Neural progenitor cell (in vitro differentiated cells): ENCODE measurements around the gene LYST. TPM values are rescaled to one million over a fixed set of nuclear protein-coding genes. Genes with fewer than 3 reads are reported as not detected.

Source experiments
- DNase-seq: peaks from one replicate; pipeline ENCODE4 v3.0.0-alpha.2; 2016; ENCODE audit warnings: low spot score
- H2AFZ ChIP-seq: fragments of 200-600 bp; sonication (generic); replicated peaks from 2 replicates; pipeline ENCODE4 v1.6.1; 2016; ENCODE audit warnings: antibody characterized with exemption
- H3F3A ChIP-seq: fragments of 200-600 bp; sonication (generic); 2 replicates; pipeline ENCODE4 v1.6.1; 2016; ENCODE audit warnings: antibody characterized with exemption, low read depth
- H3K27ac ChIP-seq: fragments of 200-600 bp; sonication (generic); 2 replicates; pipeline ENCODE4 v1.5.1; 2016; ENCODE audit warnings: mild to moderate bottlenecking
- H3K27me3 ChIP-seq: fragments of 200-600 bp; sonication (generic); 2 replicates; pipeline ENCODE4 v1.6.1; 2016; ENCODE audit warnings: mild to moderate bottlenecking, moderate library complexity
- H3K36me3 ChIP-seq: fragments of 200-600 bp; sonication (generic); 2 replicates; pipeline ENCODE4 v1.5.1; 2016
- H3K4me1 ChIP-seq: fragments of 200-600 bp; sonication (generic); 2 replicates; pipeline ENCODE4 v1.6.1; 2016; ENCODE audit warnings: mixed run types
- H3K4me2 ChIP-seq: fragments of 200-600 bp; sonication (generic); 2 replicates; pipeline ENCODE4 v1.6.1; 2016
- H3K4me3 ChIP-seq: fragments of 200-600 bp; sonication (generic); 2 replicates; pipeline ENCODE4 v1.5.1; 2016
- H3K79me2 ChIP-seq: fragments of 200-600 bp; sonication (generic); 2 replicates; pipeline ENCODE4 v1.6.1; 2016; ENCODE audit warnings: low read depth
- H3K9ac ChIP-seq: fragments of 200-600 bp; sonication (generic); 2 replicates; pipeline ENCODE4 v1.6.1; 2016
- H3K9me3 ChIP-seq: fragments of 200-600 bp; sonication (generic); 2 replicates; pipeline ENCODE4 v1.5.1; 2016; ENCODE audit warnings: low read depth
- H4K20me1 ChIP-seq: fragments of 200-600 bp; sonication (generic); 2 replicates; pipeline ENCODE4 v1.6.1; 2016; ENCODE audit warnings: low read depth
- H3K27ac Mint-ChIP-seq: 3 replicates; pipeline ENCODE4 v1.8.0; 2021; ENCODE audit warnings: mixed read lengths
- H3K27me3 Mint-ChIP-seq: 2 replicates; pipeline ENCODE4 v1.8.0; 2022; ENCODE audit warnings: low read depth, mild to moderate bottlenecking, inconsistent platforms, moderate library complexity, mixed read lengths; ENCODE audit not compliant: insufficient read depth
- H3K36me3 Mint-ChIP-seq: 3 replicates; pipeline ENCODE4 v1.8.0; 2021; ENCODE audit warnings: mixed read lengths
- H3K4me1 Mint-ChIP-seq: 3 replicates; pipeline ENCODE4 v1.8.0; 2021; ENCODE audit warnings: mixed read lengths
- H3K4me3 Mint-ChIP-seq: 3 replicates; pipeline ENCODE4 v1.8.0; 2021; ENCODE audit warnings: mild to moderate bottlenecking, moderate library complexity, mixed read lengths
- H3K9me3 Mint-ChIP-seq: 3 replicates; pipeline ENCODE4 v1.8.0; 2020; ENCODE audit warnings: mixed read lengths
- CTCF ChIP-seq: fragments of 200-600 bp; sonication (generic); IDR thresholded peaks from 2 replicates; pipeline ENCODE4 v1.5.1; 2017; ENCODE audit warnings: antibody characterized with exemption, mild to moderate bottlenecking
- EZH2 ChIP-seq: fragments of 200-600 bp; sonication (generic); IDR thresholded peaks from 2 replicates; pipeline ENCODE4 v1.6.1; 2017; ENCODE audit warnings: antibody characterized with exemption, mild to moderate bottlenecking, moderate library complexity
- EZH2phosphoT487 ChIP-seq: fragments of 200-600 bp; sonication (generic); IDR thresholded peaks from 2 replicates; pipeline ENCODE4 v1.6.1; 2017; ENCODE audit warnings: antibody characterized with exemption
- total RNA-seq: library from RNA; depleted of rRNA; stranded (reverse); fragments of >200 nt; gene quantifications from 2 replicates; pipeline ENCODE4 v1.2.3, GENCODE V29; 2015; ENCODE audit warnings: low replicate concordance

The LYST gene
- total RNA-seq, 1 donor from 2014 or later = 0.82 TPM

- peak overlapping the region; percentile 84 for H3K4me3 Mint-ChIP-seq
- Histone ChIP-seq H2AFZ (peak overlapping the region; percentile 78), H3K4me3 (peak overlapping the region; percentile 57), H3K4me1 (peaks cover 35% of the 10 kb centered on the region), H3K9me3 (no peaks in the 10 kb centered on the region), H3K4me2 (peak overlapping the region; percentile 94), H3K79me2 (peaks cover 12% of the 10 kb centered on the region), H3K9ac (no peak overlapping the region), H4K20me1 (peaks cover 28% of the 10 kb centered on the region), H3K27ac (no peak overlapping the region), H3F3A (peaks cover 35% of the 10 kb centered on the region), H3K27me3 (peaks cover 43% of the 10 kb centered on the region), H3K36me3 (no peaks in the 10 kb centered on the region)
- DNase-seq = no peak
- no peak for TF ChIP-seq CTCF
- no peak for TF ChIP-seq EZH2
- no peak for TF ChIP-seq EZH2phosphoT487
- H3K9me3 Mint-ChIP-seq = peaks cover 16% of the 10 kb centered on the region
- H3K36me3 Mint-ChIP-seq = peaks cover 3% of the 10 kb centered on the region
- peaks cover 27% of the 10 kb centered on the region for H3K27me3 Mint-ChIP-seq
- H3K4me1 Mint-ChIP-seq = peaks cover 22% of the 10 kb centered on the region
- H3K27ac Mint-ChIP-seq = no peak overlapping the region
Observed at GRCh38 chr1:235651170-235651806, 215.4 kb downstream of the LYST start.

GRCh38 chr1:235650341-235651169, 216.2 kb downstream of the LYST start:
- H3F3A ChIP-seq = peaks cover 35% of the 10 kb centered on the region
- TF ChIP-seq EZH2 (peak; percentile 43), EZH2phosphoT487 (no peak), CTCF (no peak)
- H3K9me3 ChIP-seq = no peaks in the 10 kb centered on the region
- Mint-ChIP-seq H3K27ac (no peak overlapping the region), H3K36me3 (peaks cover 3% of the 10 kb centered on the region), H3K9me3 (peaks cover 15% of the 10 kb centered on the region), H3K4me1 (peaks cover 24% of the 10 kb centered on the region), H3K4me3 (peak overlapping the region; percentile 84), H3K27me3 (peaks cover 27% of the 10 kb centered on the region)
- H3K79me2 ChIP-seq = peaks cover 17% of the 10 kb centered on the region
- no peaks in the 10 kb centered on the region for H3K36me3 ChIP-seq
- peaks cover 36% of the 10 kb centered on the region for H3K4me1 ChIP-seq
- H3K27me3 ChIP-seq = peaks cover 43% of the 10 kb centered on the region
- no peak overlapping the region for H3K27ac ChIP-seq
- peak overlapping the region; percentile 94 for H3K4me2 ChIP-seq
- H3K4me3 ChIP-seq = peak overlapping the region; percentile 57
- no peak overlapping the region for H3K9ac ChIP-seq
- H4K20me1 ChIP-seq = peaks cover 34% of the 10 kb centered on the region
- DNase-seq = peak; percentile 80
- peak overlapping the region; percentile 78 for H2AFZ ChIP-seq

- Histone ChIP-seq H3K4me1 (peaks cover 39% of the 10 kb centered on the region), H3K9ac (no peak within 1 kb of the TSS)
- TF ChIP-seq EZH2 = no peak
- no peak for TF ChIP-seq EZH2phosphoT487
- TF ChIP-seq CTCF = no peak
Observed at GRCh38 chr1:235649368-235650163, 217.1 kb downstream of the LYST start, which contains the start of gene GNG4. Gene GNG4 (minus strand): TSS chr1:235649784. CDS start chr1:235583838, 65,946 bp downstream.

More at GRCh38 chr1:235649368-235650163, 217.1 kb downstream of the LYST start, which contains the start of gene GNG4:
- H3F3A ChIP-seq = peaks cover 35% of the 10 kb centered on the region
- Mint-ChIP-seq H3K36me3 (peaks cover 6% of the 10 kb centered on the region), H3K9me3 (peaks cover 15% of the 10 kb centered on the region), H3K27me3 (peaks cover 28% of the 10 kb centered on the region), H3K27ac (peak within 1 kb of the TSS; percentile 87), H3K4me1 (peaks cover 28% of the 10 kb centered on the region), H3K4me3 (peak within 1 kb of the TSS; percentile 95)
- no peaks in the 10 kb centered on the region for H3K36me3 ChIP-seq
- peak within 1 kb of the TSS; percentile 78 for H2AFZ ChIP-seq
- DNase-seq = peak; percentile 80
- peaks cover 43% of the 10 kb centered on the region for H3K27me3 ChIP-seq
- H3K9me3 ChIP-seq = no peaks in the 10 kb centered on the region
- H3K79me2 ChIP-seq = peaks cover 25% of the 10 kb centered on the region
- H3K4me2 ChIP-seq = peak within 1 kb of the TSS; percentile 94
- H4K20me1 ChIP-seq = peaks cover 38% of the 10 kb centered on the region
- H3K27ac ChIP-seq = no peak within 1 kb of the TSS
- H3K4me3 ChIP-seq = peak within 1 kb of the TSS; percentile 57
